ENCODE results near the gene EML3.
"Not testable (repeated sequence)": the region's sequence is repeated elsewhere in the genome, so short reads cannot be mapped to it uniquely, and the experiment has no call there.

EML3 gene

GRCh38 chr11:62621567-62622470, 9.2 kb upstream of the EML3 start, which contains the start of gene B3GAT3:
Gene B3GAT3, minus strand, starts transcription at chr11:62621986. Its CDS starts 39 bp downstream, at chr11:62621947.
- peak; percentile 97 for DNase-seq (ENCODE audit: low read depth in 2 of 2)

- DNase-seq (ENCODE audit: low read depth in 2 of 2), result no peak
Observed at GRCh38 chr11:62621027-62621566, 8.5 kb upstream of the EML3 start.

- DNase-seq (ENCODE audit: low read depth in 2 of 2), result not testable (repeated sequence)
Observed at GRCh38 chr11:62616957-62617356, 4.4 kb upstream of the EML3 start.

- no peak for DNase-seq (ENCODE audit: low read depth in 2 of 2)
Observed at GRCh38 chr11:62615521-62615920, 2.9 kb upstream of the EML3 start.

GRCh38 chr11:62614275-62614674, 1.7 kb upstream of the EML3 start:
- peak in 1 of 2 donors; percentile 39 for DNase-seq (ENCODE audit: low read depth in 2 of 2)

GRCh38 chr11:62613291-62613778, 760 bp upstream of the EML3 start:
- DNase-seq (ENCODE audit: low read depth in 2 of 2), result no peak

- peak in 1 of 2 donors; percentile 44 for DNase-seq (ENCODE audit: low read depth in 2 of 2)
Observed at GRCh38 chr11:62611705-62612365, 740 bp downstream of the EML3 start.

GRCh38 chr11:62610814-62611704, 1.5 kb downstream of the EML3 start:
- no peak for DNase-seq (ENCODE audit: low read depth in 2 of 2)

- no peak for DNase-seq (ENCODE audit: low read depth in 2 of 2)
Observed at GRCh38 chr11:62610403-62610802, 2.2 kb downstream of the EML3 start.

GRCh38 chr11:62608776-62609175, 3.8 kb downstream of the EML3 start:
- no peak for DNase-seq (ENCODE audit: low read depth in 2 of 2)

GRCh38 chr11:62607714-62608113, 4.9 kb downstream of the EML3 start:
- DNase-seq (ENCODE audit: low read depth in 2 of 2), result no peak

GRCh38 chr11:62605902-62606301, 6.7 kb downstream of the EML3 start:
- no peak for DNase-seq (ENCODE audit: low read depth in 2 of 2)

- no peak for DNase-seq (ENCODE audit: low read depth in 2 of 2)
Observed at GRCh38 chr11:62605467-62605866, 7.1 kb downstream of the EML3 start.

- DNase-seq (ENCODE audit: low read depth in 2 of 2), result no peak
Observed at GRCh38 chr11:62604460-62605120, 8.0 kb downstream of the EML3 start.

- DNase-seq (ENCODE audit: low read depth in 2 of 2), result no peak
Observed at GRCh38 chr11:62603776-62604299, 8.7 kb downstream of the EML3 start.

GRCh38 chr11:62603072-62603408, 9.5 kb downstream of the EML3 start:
- no peak for DNase-seq (ENCODE audit: low read depth in 2 of 2)

- no peak for DNase-seq (ENCODE audit: low read depth in 2 of 2)
Observed at GRCh38 chr11:62602141-62603071, 10.2 kb downstream of the EML3 start.

GRCh38 chr11:62601372-62602140, 11.0 kb downstream of the EML3 start, which contains the start of gene MTA2:
Gene MTA2, minus strand, starts transcription at chr11:62601865. Its CDS starts 415 bp downstream, at chr11:62601450.
- DNase-seq (ENCODE audit: low read depth in 2 of 2), result peak; percentile 98

GRCh38 chr11:62601122-62601371, 11.5 kb downstream of the EML3 start:
- DNase-seq (ENCODE audit: low read depth in 2 of 2), result peak in 1 of 2 donors; percentile 43

All from stimulated activated CD8-positive, alpha-beta memory T cell treated with anti-CD3 and anti-CD28 coated beads, Interleukin-7, amount 100 ng/mL, for 4 hours (primary cell).